Measurements from ENCODE around the gene CNN2.

Gene CNN2

GRCh38 chr19:1074544-1075283 is 48.3 kb downstream of the CNN2 start:
- no peak for DNase-seq (ENCODE audit: low read depth, low spot score)
- H3K27ac ChIP-seq = no peak overlapping the region

GRCh38 chr19:1076046-1076386 is 49.6 kb downstream of the CNN2 start:
- peak overlapping the region; percentile 14 for H3K27ac ChIP-seq
- DNase-seq (ENCODE audit: low read depth, low spot score) = no peak

GRCh38 chr19:1076951-1077350 is 50.5 kb downstream of the CNN2 start:
- peak; percentile 39 for DNase-seq (ENCODE audit: low read depth, low spot score)
- H3K27ac ChIP-seq = no peak overlapping the region

GRCh38 chr19:1079566-1080111 is 53.2 kb downstream of the CNN2 start:
- H3K27ac ChIP-seq = no peak overlapping the region
- DNase-seq (ENCODE audit: low read depth, low spot score) = no peak

- H3K27ac ChIP-seq = no peak overlapping the region
Measured at GRCh38 chr19:1080360-1081161, 54.2 kb downstream of the CNN2 start.

GRCh38 chr19:1081301-1082164 is 55.1 kb downstream of the CNN2 start:
- no peak for DNase-seq (ENCODE audit: low read depth, low spot score)
- H3K27ac ChIP-seq = no peak overlapping the region

More at GRCh38 chr19:1080360-1081161, 54.2 kb downstream of the CNN2 start:
- DNase-seq (ENCODE audit: low read depth, low spot score) = no peak

- H3K27ac ChIP-seq = peak overlapping the region; percentile 51
- DNase-seq (ENCODE audit: low read depth, low spot score) = peak; percentile 68
Measured at GRCh38 chr19:1082165-1082927, 55.9 kb downstream of the CNN2 start.

- peak overlapping the region; percentile 51 for H3K27ac ChIP-seq
- DNase-seq (ENCODE audit: low read depth, low spot score) = no peak
Measured at GRCh38 chr19:1082928-1083816, 56.8 kb downstream of the CNN2 start.

- no peak for DNase-seq (ENCODE audit: low read depth, low spot score)
- no peak overlapping the region for H3K27ac ChIP-seq
Measured at GRCh38 chr19:1084024-1084868, 57.8 kb downstream of the CNN2 start.

- H3K27ac ChIP-seq = no peak overlapping the region
- DNase-seq (ENCODE audit: low read depth, low spot score) = no peak
Measured at GRCh38 chr19:1085053-1085658, 58.7 kb downstream of the CNN2 start.

- DNase-seq (ENCODE audit: low read depth, low spot score) = no peak
- no peak overlapping the region for H3K27ac ChIP-seq
Measured at GRCh38 chr19:1085676-1086442, 59.5 kb downstream of the CNN2 start.

- DNase-seq (ENCODE audit: low read depth, low spot score) = no peak
- H3K27ac ChIP-seq = no peak overlapping the region
Measured at GRCh38 chr19:1086613-1087012, 60.2 kb downstream of the CNN2 start.

GRCh38 chr19:1087813-1088415 is 61.5 kb downstream of the CNN2 start:
- H3K27ac ChIP-seq = no peak overlapping the region
- no peak for DNase-seq (ENCODE audit: low read depth, low spot score)

GRCh38 chr19:1088416-1089010 is 62.1 kb downstream of the CNN2 start:
- no peak for DNase-seq (ENCODE audit: low read depth, low spot score)
- no peak overlapping the region for H3K27ac ChIP-seq

Data from epithelial cell of prostate (primary cell).